Measurements from ENCODE around the gene ANAPC5. TPM values are rescaled to one million over a fixed set of nuclear protein-coding genes. Genes with fewer than 3 reads are reported as not detected.
"Not testable (repeated sequence)": the region's sequence is repeated elsewhere in the genome, so short reads cannot be mapped to it uniquely, and the experiment has no call there.

Gene ANAPC5
- total RNA-seq, 1 donor from 2014 or later, result 101 TPM

- H3K27ac Mint-ChIP-seq, result no peak overlapping the region
- H3K4me1 Mint-ChIP-seq (ENCODE audit: unreplicated experiment), result peaks cover 7% of the 10 kb centered on the region
- no peaks in the 10 kb centered on the region for H3K9me3 Mint-ChIP-seq
- DNase-seq (ENCODE audit: extremely low spot score, unreplicated experiment), result no peak
- TF ChIP-seq, protein P1, sequence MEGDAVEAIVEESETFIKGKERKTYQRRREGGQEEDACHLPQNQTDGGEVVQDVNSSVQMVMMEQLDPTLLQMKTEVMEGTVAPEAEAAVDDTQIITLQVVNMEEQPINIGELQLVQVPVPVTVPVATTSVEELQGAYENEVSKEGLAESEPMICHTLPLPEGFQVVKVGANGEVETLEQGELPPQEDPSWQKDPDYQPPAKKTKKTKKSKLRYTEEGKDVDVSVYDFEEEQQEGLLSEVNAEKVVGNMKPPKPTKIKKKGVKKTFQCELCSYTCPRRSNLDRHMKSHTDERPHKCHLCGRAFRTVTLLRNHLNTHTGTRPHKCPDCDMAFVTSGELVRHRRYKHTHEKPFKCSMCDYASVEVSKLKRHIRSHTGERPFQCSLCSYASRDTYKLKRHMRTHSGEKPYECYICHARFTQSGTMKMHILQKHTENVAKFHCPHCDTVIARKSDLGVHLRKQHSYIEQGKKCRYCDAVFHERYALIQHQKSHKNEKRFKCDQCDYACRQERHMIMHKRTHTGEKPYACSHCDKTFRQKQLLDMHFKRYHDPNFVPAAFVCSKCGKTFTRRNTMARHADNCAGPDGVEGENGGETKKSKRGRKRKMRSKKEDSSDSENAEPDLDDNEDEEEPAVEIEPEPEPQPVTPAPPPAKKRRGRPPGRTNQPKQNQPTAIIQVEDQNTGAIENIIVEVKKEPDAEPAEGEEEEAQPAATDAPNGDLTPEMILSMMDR (conservative IDR thresholded peaks at IDR 0.05), result no peak
- no peak overlapping the region for H3K4me3 Mint-ChIP-seq
- H3K27me3 Mint-ChIP-seq, result no peaks in the 10 kb centered on the region
- no peaks in the 10 kb centered on the region for H3K36me3 Mint-ChIP-seq
These were observed 67.4 kb downstream of the ANAPC5 start for GRCh38 chr12:121284551-121285390.

- peaks cover 7% of the 10 kb centered on the region for H3K4me1 Mint-ChIP-seq (ENCODE audit: unreplicated experiment)
- H3K27me3 Mint-ChIP-seq, result no peaks in the 10 kb centered on the region
- TF ChIP-seq, protein P1 (conservative IDR thresholded peaks at IDR 0.05), result no peak
- no peaks in the 10 kb centered on the region for H3K9me3 Mint-ChIP-seq
- no peak overlapping the region for H3K27ac Mint-ChIP-seq
- no peak overlapping the region for H3K4me3 Mint-ChIP-seq
- no peak for DNase-seq (ENCODE audit: extremely low spot score, unreplicated experiment)
- no peaks in the 10 kb centered on the region for H3K36me3 Mint-ChIP-seq
These were observed 68.4 kb downstream of the ANAPC5 start for GRCh38 chr12:121283841-121284240.

GRCh38 chr12:121283388-121283787 is 68.8 kb downstream of the ANAPC5 start:
- TF ChIP-seq, protein P1 (conservative IDR thresholded peaks at IDR 0.05), result no peak
- DNase-seq (ENCODE audit: extremely low spot score, unreplicated experiment), result no peak
- peaks cover 4% of the 10 kb centered on the region for H3K4me1 Mint-ChIP-seq (ENCODE audit: unreplicated experiment)
- no peaks in the 10 kb centered on the region for H3K9me3 Mint-ChIP-seq
- no peak overlapping the region for H3K4me3 Mint-ChIP-seq
- no peak overlapping the region for H3K27ac Mint-ChIP-seq
- peaks cover 3% of the 10 kb centered on the region for H3K36me3 Mint-ChIP-seq
- H3K27me3 Mint-ChIP-seq, result no peaks in the 10 kb centered on the region

GRCh38 chr12:121282910-121283309 is 69.3 kb downstream of the ANAPC5 start:
- not testable (repeated sequence) for DNase-seq (ENCODE audit: extremely low spot score, unreplicated experiment); H3K27ac Mint-ChIP-seq; H3K4me1 Mint-ChIP-seq (ENCODE audit: unreplicated experiment); H3K4me3 Mint-ChIP-seq; H3K36me3 Mint-ChIP-seq; H3K27me3 Mint-ChIP-seq; H3K9me3 Mint-ChIP-seq

- no peaks in the 10 kb centered on the region for H3K4me1 Mint-ChIP-seq (ENCODE audit: unreplicated experiment)
- no peaks in the 10 kb centered on the region for H3K27me3 Mint-ChIP-seq
- DNase-seq (ENCODE audit: extremely low spot score, unreplicated experiment), result no peak
- H3K9me3 Mint-ChIP-seq, result no peaks in the 10 kb centered on the region
- H3K36me3 Mint-ChIP-seq, result peaks cover 7% of the 10 kb centered on the region
- TF ChIP-seq, protein P1 (conservative IDR thresholded peaks at IDR 0.05), result no peak
- no peak overlapping the region for H3K27ac Mint-ChIP-seq
- no peak overlapping the region for H3K4me3 Mint-ChIP-seq
These were observed 70.0 kb downstream of the ANAPC5 start for GRCh38 chr12:121282072-121282742.

GRCh38 chr12:121281116-121281515 is 71.1 kb downstream of the ANAPC5 start:
- H3K36me3 Mint-ChIP-seq; H3K27ac Mint-ChIP-seq; H3K9me3 Mint-ChIP-seq; H3K4me1 Mint-ChIP-seq (ENCODE audit: unreplicated experiment); H3K27me3 Mint-ChIP-seq; H3K4me3 Mint-ChIP-seq; DNase-seq (ENCODE audit: extremely low spot score, unreplicated experiment): not testable (repeated sequence)

GRCh38 chr12:121280531-121280930 is 71.7 kb downstream of the ANAPC5 start:
- not testable (repeated sequence) for H3K4me3 Mint-ChIP-seq; H3K36me3 Mint-ChIP-seq; H3K27ac Mint-ChIP-seq; H3K27me3 Mint-ChIP-seq; DNase-seq (ENCODE audit: extremely low spot score, unreplicated experiment); H3K4me1 Mint-ChIP-seq (ENCODE audit: unreplicated experiment); H3K9me3 Mint-ChIP-seq

All from type B pancreatic cell (in vitro differentiated cells).